Activated CD8-positive, alpha-beta T cell treated with anti-CD3 and anti-CD28 coated beads for 36 hours (primary cell): ENCODE data around the gene SCGB1C2. TPM values are rescaled to one million over a fixed set of nuclear protein-coding genes. Genes with fewer than 3 reads are reported as not detected.

ENCODE experiments used
- ATAC-seq: fragments of 200-7000 bp; cut with Tn5 transposase; one replicate; pipeline ENCODE4 v1.10.0; 2021; ENCODE audit warnings: mild to moderate bottlenecking, moderate library complexity
- CTCF ChIA-PET: fragments of 350-600 bp; sonication (Branson Sonifier 250); formaldehyde crosslinking; loops from one replicate; lab custom pipeline; 2021; ENCODE audit warnings: antibody characterized with exemption; lab: Charles Lee
- POLR2A ChIA-PET: fragments of 350-600 bp; sonication (Branson Sonifier 250); formaldehyde crosslinking; loops from one replicate; lab custom pipeline; 2021; ENCODE audit warnings: antibody characterized with exemption; lab: Charles Lee
- DNase-seq: peaks from one replicate; pipeline ENCODE4 v3.0.0-alpha.2; 2020
- H3K27ac Mint-ChIP-seq: one replicate; pipeline ENCODE4 v1.8.0; 2021; ENCODE audit warnings: mild to moderate bottlenecking, mixed read lengths
- H3K27me3 Mint-ChIP-seq: one replicate; pipeline ENCODE4 v1.8.0; 2021; ENCODE audit warnings: mixed read lengths
- H3K36me3 Mint-ChIP-seq: one replicate; pipeline ENCODE4 v1.8.0; 2021; ENCODE audit warnings: low read depth, mixed read lengths
- H3K4me1 Mint-ChIP-seq: one replicate; pipeline ENCODE4 v1.8.0; 2021; ENCODE audit warnings: low read depth, mixed read lengths
- H3K4me3 Mint-ChIP-seq: one replicate; pipeline ENCODE4 v1.8.0; 2021; ENCODE audit warnings: mild to moderate bottlenecking, moderate library complexity, mixed read lengths
- H3K9me3 Mint-ChIP-seq: one replicate; pipeline ENCODE4 v1.8.0; 2021; ENCODE audit warnings: mixed read lengths
- intact Hi-C: fragments of 100-400 bp; cut with micrococcal nuclease; formaldehyde crosslinking; loops from one replicate; pipeline ENCODE4 v1.10.0; 2022
- total RNA-seq, 2 experiments: library from RNA; stranded (reverse); gene quantifications; one replicate each; pipeline ENCODE4 v1.2.3, GENCODE V29; 2021
- TF ChIP-seq, protein P1 (sequence below): fragments of 200-600 bp; IDR thresholded peaks from one replicate; pipeline ENCODE4 v1.8.0; 2022; ENCODE audit warnings: antibody characterized with exemption, mild to moderate bottlenecking

The SCGB1C2 gene
- total RNA-seq, 2 experiments from 2014 or later, result not detected

DNA sequence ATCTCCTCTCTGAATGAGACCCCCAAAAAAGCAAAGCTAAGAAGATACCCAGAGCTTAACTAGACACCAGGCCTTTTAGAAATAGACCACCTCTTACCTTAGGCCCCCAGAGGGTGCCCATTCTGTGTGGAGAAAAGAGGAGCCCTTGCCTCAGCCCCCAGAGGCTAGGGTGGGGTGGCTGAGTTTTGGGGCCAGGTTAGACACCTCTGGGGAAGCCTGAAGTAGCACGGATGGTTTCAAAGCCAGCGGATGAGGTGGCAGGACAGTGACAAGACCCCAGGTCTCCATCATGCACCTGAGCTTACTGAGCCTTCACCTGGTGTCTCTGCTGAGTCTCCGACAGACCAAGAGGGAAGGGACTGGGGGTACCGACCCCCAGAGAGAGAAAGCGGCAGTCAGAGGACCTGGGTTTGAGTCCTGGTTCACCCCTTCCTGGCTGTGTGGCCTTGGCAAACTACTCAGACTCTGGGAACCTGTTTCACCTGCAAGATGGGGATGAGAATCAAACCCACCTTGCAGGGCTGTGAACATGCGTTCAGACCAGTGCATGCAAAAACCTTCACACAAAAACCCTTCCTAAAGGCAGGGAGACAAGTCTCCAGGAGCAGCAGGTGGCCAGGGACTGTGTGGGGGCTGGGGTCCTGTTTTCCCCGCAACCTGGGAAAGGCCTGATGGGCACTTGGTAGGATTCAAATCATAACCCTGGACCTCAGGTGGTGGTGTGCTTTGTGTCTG, 7.7 kb downstream of the SCGB1C2 start:
- no peak overlapping the region for H3K4me3 Mint-ChIP-seq
- DNase-seq, result no peak
- H3K36me3 Mint-ChIP-seq, result no peaks in the 10 kb centered on the region
- ChIA-PET CTCF (interaction anchor here (0.9 to 2.5 kb wide), 3 partner anchors 19 to 554 kb away, joined by 3 to 12 read pairs (median 6); no protein-coding TSS in a partner anchor), POLR2A (no interaction called here)
- H3K4me1 Mint-ChIP-seq, result peaks cover 2% of the 10 kb centered on the region
- ATAC-seq, result no peak
- no peaks in the 10 kb centered on the region for H3K9me3 Mint-ChIP-seq
- H3K27ac Mint-ChIP-seq, result no peak overlapping the region
- TF ChIP-seq, protein P1, sequence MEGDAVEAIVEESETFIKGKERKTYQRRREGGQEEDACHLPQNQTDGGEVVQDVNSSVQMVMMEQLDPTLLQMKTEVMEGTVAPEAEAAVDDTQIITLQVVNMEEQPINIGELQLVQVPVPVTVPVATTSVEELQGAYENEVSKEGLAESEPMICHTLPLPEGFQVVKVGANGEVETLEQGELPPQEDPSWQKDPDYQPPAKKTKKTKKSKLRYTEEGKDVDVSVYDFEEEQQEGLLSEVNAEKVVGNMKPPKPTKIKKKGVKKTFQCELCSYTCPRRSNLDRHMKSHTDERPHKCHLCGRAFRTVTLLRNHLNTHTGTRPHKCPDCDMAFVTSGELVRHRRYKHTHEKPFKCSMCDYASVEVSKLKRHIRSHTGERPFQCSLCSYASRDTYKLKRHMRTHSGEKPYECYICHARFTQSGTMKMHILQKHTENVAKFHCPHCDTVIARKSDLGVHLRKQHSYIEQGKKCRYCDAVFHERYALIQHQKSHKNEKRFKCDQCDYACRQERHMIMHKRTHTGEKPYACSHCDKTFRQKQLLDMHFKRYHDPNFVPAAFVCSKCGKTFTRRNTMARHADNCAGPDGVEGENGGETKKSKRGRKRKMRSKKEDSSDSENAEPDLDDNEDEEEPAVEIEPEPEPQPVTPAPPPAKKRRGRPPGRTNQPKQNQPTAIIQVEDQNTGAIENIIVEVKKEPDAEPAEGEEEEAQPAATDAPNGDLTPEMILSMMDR, result no peak
- peaks cover 2% of the 10 kb centered on the region for H3K27me3 Mint-ChIP-seq
- intact Hi-C loops, result loop anchor here (5.0 kb wide), 1 partner anchor 242 kb away; no protein-coding TSS in a partner anchor

DNA sequence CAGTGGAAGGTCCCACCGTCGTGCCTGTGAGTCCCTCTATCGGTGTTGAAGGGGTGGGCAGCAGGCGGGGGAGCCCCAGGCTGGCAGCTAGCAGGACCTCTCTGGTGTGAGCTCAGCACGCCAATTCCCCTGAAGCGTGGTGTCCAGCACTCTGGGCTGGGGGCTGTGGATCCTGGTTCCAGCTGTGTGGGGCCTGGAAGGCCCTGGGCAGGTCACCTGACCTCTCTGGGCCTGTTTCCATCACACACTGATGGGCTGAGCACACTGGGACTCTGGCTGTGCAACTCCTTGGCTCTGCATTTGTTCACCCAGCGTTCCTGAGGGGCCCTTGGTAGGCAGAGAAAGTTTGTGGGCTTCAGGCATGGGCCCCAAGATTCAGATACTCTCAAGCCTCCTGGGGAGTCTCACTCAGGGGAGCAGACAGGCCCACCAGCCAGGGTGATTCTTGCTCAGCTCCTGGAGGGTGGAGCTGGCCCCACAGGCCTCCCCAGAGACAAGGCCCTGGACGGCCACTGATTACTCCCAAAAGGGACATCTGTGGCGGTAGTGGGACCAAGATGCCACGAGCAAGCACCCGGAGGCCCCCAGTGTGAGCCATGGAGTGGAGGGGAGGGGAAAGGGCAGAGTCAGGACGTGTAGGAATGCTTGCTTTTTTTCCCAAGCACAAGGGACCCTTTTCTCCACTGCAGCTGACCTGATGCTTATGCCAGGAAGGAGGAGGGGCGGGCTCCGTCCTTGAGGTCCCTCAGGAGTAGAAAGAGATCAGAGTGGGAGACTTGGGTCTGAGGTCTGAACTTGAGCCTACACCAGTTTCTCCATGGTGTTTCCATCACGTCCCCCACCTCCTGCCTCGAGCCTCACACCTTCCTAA, 8.5 kb downstream of the SCGB1C2 start:
- Mint-ChIP-seq H3K27me3 (peaks cover 2% of the 10 kb centered on the region), H3K4me3 (no peak overlapping the region), H3K36me3 (no peaks in the 10 kb centered on the region), H3K9me3 (no peaks in the 10 kb centered on the region), H3K4me1 (peaks cover 2% of the 10 kb centered on the region), H3K27ac (no peak overlapping the region)
- intact Hi-C loops, result no loop called here
- DNase-seq (no peak), ATAC-seq (no peak)
- POLR2A ChIA-PET, result no interaction called here
- CTCF ChIA-PET, result interaction anchor here (1.0 to 2.5 kb wide), 2 partner anchors 240 to 554 kb away, joined by 6 to 12 read pairs; no protein-coding TSS in a partner anchor
- TF ChIP-seq, protein P1, result no peak

DNA sequence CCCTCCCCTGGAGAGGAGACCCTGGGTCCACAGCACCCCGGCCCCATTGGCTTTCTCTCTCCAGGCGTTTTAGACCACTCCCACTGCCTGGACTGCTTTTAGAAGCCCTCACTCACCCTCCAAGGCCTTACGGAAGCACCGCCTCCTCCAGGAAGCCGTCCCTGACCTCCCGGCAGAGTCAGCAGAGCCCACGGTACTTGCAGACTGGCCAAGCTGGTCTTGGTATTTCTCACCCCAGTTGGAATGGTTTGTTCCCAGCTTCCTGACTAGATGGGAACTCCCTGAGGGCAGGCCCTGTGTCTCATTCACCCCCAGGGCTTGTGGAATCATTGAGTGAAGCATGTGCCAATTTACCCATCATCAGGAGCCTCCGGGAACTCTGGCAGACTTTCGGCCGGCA, 9.2 kb downstream of the SCGB1C2 start:
- ChIA-PET POLR2A (no interaction called here), CTCF (no interaction called here)
- no peak for ATAC-seq
- no peak for DNase-seq
- H3K9me3 Mint-ChIP-seq, result no peaks in the 10 kb centered on the region
- TF ChIP-seq, protein P1, result no peak
- H3K27me3 Mint-ChIP-seq, result peaks cover 2% of the 10 kb centered on the region
- H3K36me3 Mint-ChIP-seq, result no peaks in the 10 kb centered on the region
- intact Hi-C loops, result no loop called here
- no peak overlapping the region for H3K4me3 Mint-ChIP-seq
- H3K27ac Mint-ChIP-seq, result no peak overlapping the region
- peaks cover 2% of the 10 kb centered on the region for H3K4me1 Mint-ChIP-seq

DNA sequence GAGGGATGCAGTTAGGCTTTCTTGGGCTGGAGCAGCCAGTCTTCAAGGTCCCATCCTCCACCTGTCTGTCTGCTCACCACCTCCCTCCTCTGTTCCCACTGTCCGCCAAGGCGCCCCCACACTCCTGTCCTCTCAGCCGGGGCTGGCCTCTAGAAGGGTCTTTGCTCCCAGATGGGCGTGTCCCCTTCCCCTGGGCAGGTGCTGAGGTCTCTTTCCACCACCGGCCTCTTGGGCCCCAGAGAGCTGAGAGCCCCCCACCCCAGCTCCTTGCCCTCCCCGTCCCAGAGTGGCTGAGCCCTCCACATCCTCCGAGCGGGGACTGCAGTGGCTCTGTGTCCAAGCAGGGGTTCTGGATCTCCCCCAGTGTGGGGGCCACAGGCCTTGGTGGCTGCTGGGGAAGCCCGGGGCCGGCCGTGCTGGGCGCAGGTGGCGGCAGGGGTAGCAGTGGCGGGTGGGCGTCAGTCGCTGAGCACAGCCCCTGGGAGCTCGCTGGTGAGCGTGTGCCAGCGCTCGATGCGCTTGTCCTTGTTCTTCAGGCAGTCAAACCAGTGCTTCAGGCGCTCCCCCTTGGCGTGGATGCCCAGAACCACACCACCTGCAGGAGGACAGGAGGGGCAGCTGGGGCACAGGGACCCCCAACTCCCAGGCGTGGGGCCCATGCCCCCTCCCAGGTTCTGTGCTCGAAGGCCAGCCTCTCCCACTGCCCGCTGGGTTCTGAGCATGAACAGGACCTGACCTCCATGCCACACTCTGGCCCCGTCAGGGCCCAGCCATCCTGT, 9.8 kb downstream of the SCGB1C2 start:
- no peak for ATAC-seq
- DNase-seq, result no peak
- ChIA-PET CTCF (no interaction called here), POLR2A (no interaction called here)
- intact Hi-C loops, result no loop called here
- H3K4me1 Mint-ChIP-seq, result peaks cover 2% of the 10 kb centered on the region
- TF ChIP-seq, protein P1, result no peak
- H3K9me3 Mint-ChIP-seq, result no peaks in the 10 kb centered on the region
- no peak overlapping the region for H3K4me3 Mint-ChIP-seq
- H3K27ac Mint-ChIP-seq, result no peak overlapping the region
- H3K36me3 Mint-ChIP-seq, result no peaks in the 10 kb centered on the region
- peaks cover under 1% of the 10 kb centered on the region for H3K27me3 Mint-ChIP-seq
